ENCODE measurements around the gene BTG4.

DNA sequence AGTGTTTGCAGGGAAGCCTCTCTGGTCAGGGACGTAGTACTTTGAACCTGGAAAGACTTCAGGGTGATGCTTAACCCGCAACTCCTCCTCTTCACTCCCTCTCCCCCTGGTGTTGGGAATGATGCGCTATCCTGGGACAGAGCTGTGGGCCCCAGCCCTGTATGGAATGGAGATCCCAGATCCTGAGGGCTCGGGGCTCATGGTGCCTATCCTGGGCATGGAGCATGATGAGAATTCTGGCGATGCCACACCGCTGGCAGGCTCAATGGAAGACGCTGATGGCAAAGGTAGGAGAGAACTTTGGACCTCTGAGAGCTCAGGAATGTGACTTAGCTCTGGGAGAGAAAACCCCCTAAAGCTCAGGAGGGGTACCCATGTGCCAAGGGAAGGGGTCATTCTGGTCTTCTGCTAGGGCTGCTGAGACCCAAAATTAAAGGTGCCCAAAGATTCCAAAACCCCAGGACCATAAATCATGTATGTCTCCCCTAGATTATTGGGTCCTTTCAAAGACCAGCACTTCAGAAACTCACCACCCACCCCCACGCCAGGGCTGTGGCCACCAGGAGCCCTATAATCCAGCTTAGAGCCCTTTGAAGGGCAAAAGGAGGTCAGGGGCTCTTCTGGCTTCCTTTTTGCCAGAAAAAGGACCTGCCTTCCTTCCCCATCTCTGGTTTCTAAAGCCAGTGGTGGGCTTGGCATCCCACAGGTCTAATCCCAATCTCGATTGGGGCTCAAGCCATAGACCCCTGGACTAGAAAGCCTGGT is 52.5 kb downstream of the BTG4 start:
- TF ChIP-seq EZH2 (IDR thresholded peaks at IDR 0.05; ENCODE audit: insufficient read depth, poor library complexity, severe bottlenecking) (no peak), EZH2phosphoT487 (IDR thresholded peaks at IDR 0.05; ENCODE audit: insufficient read depth, low read depth) (no peak)

Data from GM23248 (cell line).